HepG2 (cell line): Measurements from ENCODE around the gene ALDH2. TPM values are rescaled to one million over a fixed set of nuclear protein-coding genes. Genes with fewer than 3 reads are reported as not detected.

Source experiments
- ATAC-seq: fragments of 200-7000 bp; cut with Tn5 transposase; 3 replicates; pipeline ENCODE4 v1.9.1; 2020; ENCODE audit warnings: mild to moderate bottlenecking, moderate library complexity
- BruUV-seq: library from RNA; stranded (reverse); fragments of 400-500 nt; replicated peaks from 2 replicates; lab custom pipeline; 2021; lab: Mats Ljungman, UMichigan
- CTCF ChIA-PET: fragments of 300-600 bp; formaldehyde crosslinking; extraction: SDS; loops from one replicate; lab custom pipeline; 2021; ENCODE audit warnings: low total read pairs, inconsistent platforms, low intra/inter-chr PET ratio; lab: Yijun Ruan, JAX
- POLR2A ChIA-PET: fragments of 350-600 bp; sonication (Branson Sonifier 250); formaldehyde crosslinking; loops from one replicate; lab custom pipeline; 2020; ENCODE audit warnings: antibody characterized with exemption, inconsistent platforms; lab: Yijun Ruan, JAX
- DNase-seq: peaks from one replicate; pipeline ENCODE4 v3.0.0-alpha.2; 2015; ENCODE audit warnings: low spot score
- FAIRE-seq: peaks from 3 replicates; lab custom pipeline; 2011; peaks lifted over from hg19 to GRCh38; lab: Jason Lieb, UNC
- H2AFZ ChIP-seq: one replicate; pipeline ENCODE4 v1.6.1; 2011; ENCODE audit warnings: low read length, inconsistent platforms
- H3K27ac ChIP-seq: fragments of 300-600 bp; 3 replicates; pipeline ENCODE4 v1.8.0; 2011; ENCODE audit warnings: mixed run types, mild to moderate bottlenecking, mixed read lengths, low read length, inconsistent platforms; ENCODE audit not compliant: insufficient read depth; ENCODE audit errors: extremely low read length
- H3K27me3 ChIP-seq, 2 experiments: fragments of 200-600 bp in 1 of 2; 2 replicates in 1 of 2; 3 replicates in 1 of 2; pipeline versions ENCODE4 v1.6.0 to v1.8.0; 2011; ENCODE audit warnings: low read length in 2 of 2, mild to moderate bottlenecking in 2 of 2, moderate library complexity in 2 of 2, inconsistent platforms in 1 of 2; ENCODE audit not compliant: insufficient read depth in 2 of 2, control insufficient read depth in 1 of 2
- H3K36me3 ChIP-seq, 2 experiments: fragments of 200-600 bp in 1 of 2; replicated peaks in 1 of 2; 2 replicates in 1 of 2; 3 replicates in 1 of 2; pipeline versions ENCODE4 v1.5.1 to v1.8.0; 2011; ENCODE audit warnings: low read length in 2 of 2, inconsistent platforms in 1 of 2; ENCODE audit not compliant: insufficient read depth in 2 of 2, control insufficient read depth in 1 of 2
- H3K4me1 ChIP-seq: 2 replicates; pipeline ENCODE4 v1.5.1; 2012; ENCODE audit warnings: low read length, inconsistent platforms; ENCODE audit not compliant: insufficient read depth
- H3K4me2 ChIP-seq: 2 replicates; pipeline ENCODE4 v1.6.0; 2011; ENCODE audit warnings: low read depth, low read length, inconsistent platforms
- H3K4me3 ChIP-seq, 3 experiments: fragments of 200-600 bp in 1 of 3; sonication (generic), shearing (Covaris generic) in 1 of 3; replicated peaks in 1 of 3; 2 replicates each; pipeline ENCODE4 v1.5.1; 2011 to 2016; ENCODE audit warnings: low read length in 3 of 3, inconsistent platforms in 2 of 3, low read depth in 2 of 3, mild to moderate bottlenecking in 2 of 3, control low read depth in 1 of 3, mixed read lengths in 1 of 3; ENCODE audit not compliant: insufficient read depth in 1 of 3
- H3K79me2 ChIP-seq: one replicate; pipeline ENCODE4 v1.6.1; 2011; ENCODE audit warnings: low read length, inconsistent platforms; ENCODE audit not compliant: insufficient read depth
- H3K9ac ChIP-seq: 2 replicates; pipeline ENCODE4 v1.6.0; 2011; ENCODE audit warnings: mild to moderate bottlenecking, low read depth, low read length, inconsistent platforms; ENCODE audit not compliant: insufficient read depth
- H3K9me3 ChIP-seq: 2 replicates; pipeline ENCODE4 v1.5.1; 2012; ENCODE audit warnings: mild to moderate bottlenecking, low read length
- H4K20me1 ChIP-seq: 2 replicates; pipeline ENCODE4 v1.6.0; 2011; ENCODE audit warnings: inconsistent platforms, mild to moderate bottlenecking, low read length, moderate library complexity; ENCODE audit not compliant: insufficient read depth
- ARID4A ChIP-seq: sonication (generic); formaldehyde crosslinking; IDR thresholded peaks from 2 replicates; pipeline ENCODE4 v1.5.0; 2020; ENCODE audit warnings: mild to moderate bottlenecking, missing genetic modification reagents, borderline replicate concordance
- GABPB1 ChIP-seq: IDR thresholded peaks from 2 replicates; pipeline ENCODE4 v1.6.1; 2016; ENCODE audit warnings: mild to moderate bottlenecking, missing genetic modification reagents, moderate library complexity, missing compliant biosample characterization
- KDM4B ChIP-seq: sonication (generic); formaldehyde crosslinking; IDR thresholded peaks from 2 replicates; pipeline ENCODE4 v1.4.0; 2020; ENCODE audit warnings: missing genetic modification reagents
- ZBTB33 ChIP-seq: sonication (generic); formaldehyde crosslinking; IDR thresholded peaks from 2 replicates; pipeline ENCODE4 v1.4.0; 2020; ENCODE audit warnings: missing genetic modification reagents
- ZNF331 ChIP-seq: sonication (generic); formaldehyde crosslinking; IDR thresholded peaks from 2 replicates; pipeline ENCODE4 v1.4.0; 2020; ENCODE audit warnings: missing genetic modification reagents
- ZNF549 ChIP-seq: sonication (generic); formaldehyde crosslinking; IDR thresholded peaks from 2 replicates; pipeline ENCODE4 v1.5.0; 2020; ENCODE audit warnings: missing genetic modification reagents
- WGBS: methylation state at CpG from one replicate; pipeline ENCODE4 v1.1.6; 2017; ENCODE audit warnings: low lambda C conversion rate; 5-methylcytosine and 5-hydroxymethylcytosine counted together
- in situ Hi-C: cut with HindIII; loops from 2 replicates; pipeline ENCODE4 v1.10.0; 2017; ENCODE audit warnings: low pct_unique_long_range_greater_than_20kb; ENCODE audit not compliant: extremely low pct_ligation_motif_present
- intact Hi-C: fragments of 100-400 bp; cut with micrococcal nuclease; formaldehyde crosslinking; loops from one replicate; pipeline ENCODE4 v1.10.0; 2022; ENCODE audit not compliant: unreplicated experiment
- polyA plus RNA-seq, 8 experiments: library from polyadenylated mRNA; depleted of rRNA in 3 of 8; stranded (reverse) in 7 of 8; unstranded in 1 of 8; fragments of >200 nt; fragmentation: Illumina TruSeq in 4 of 8; extraction: Trizol in 4 of 8; gene quantifications; 2 replicates each; pipeline versions ENCODE4 v1.2.1 to v1.2.3, GENCODE V29; 2011 to 2016; ENCODE audit warnings: low read depth in 4 of 8, missing spikeins in 1 of 8, mixed read lengths in 1 of 8; ENCODE audit not compliant: insufficient read depth in 1 of 8
- total RNA-seq, 5 experiments: library from RNA; depleted of rRNA; stranded (reverse); fragments of >200 nt; fragmentation: Illumina TruSeq; extraction: Trizol; gene quantifications; 2 replicates each; pipeline ENCODE4 v1.2.3, GENCODE V29; 2016; ENCODE audit warnings: low read depth in 1 of 5

The ALDH2 gene
- total and polyA plus RNA-seq, 2 of the 13 experiments (the other 11 are each of a cell fraction or from before 2014, with no cell fraction given): 78.8 to 103 TPM

GRCh38 chr12:111827907-111828306 is 61.2 kb downstream of the ALDH2 start:
- H3K9me3 ChIP-seq: no peaks in the 10 kb centered on the region
- DNase-seq: no peak
- no peak for FAIRE-seq
- TF ChIP-seq ZNF549 (no peak), ARID4A (CRISPR knock-in tag) (no peak), KDM4B (CRISPR knock-in tag) (no peak), ZBTB33 (no peak), ZNF331 (CRISPR knock-in tag) (no peak), GABPB1 (CRISPR knock-in tag) (no peak)
- TF ChIP-seq, all 625 proteins: peak for 0
- ChIA-PET POLR2A (no interaction called here), CTCF (no interaction called here)
- H4K20me1 ChIP-seq: no peaks in the 10 kb centered on the region
- H2AFZ ChIP-seq: no peak overlapping the region
- intact Hi-C loops (no loop called here), in situ Hi-C loops (no loop called here)
- peak overlapping the region; percentile 55 for H3K4me2 ChIP-seq
- H3K9ac ChIP-seq: no peak overlapping the region
- no peaks in the 10 kb centered on the region for H3K27me3 ChIP-seq
- H3K79me2 ChIP-seq: no peaks in the 10 kb centered on the region
- WGBS: 63% methylated on average over 4 of the region's 4 CpGs
- peaks cover 8% of the 10 kb centered on the region; the same call in 1 of the 2 replicates for H3K4me1 ChIP-seq
- H3K27ac ChIP-seq: no peak overlapping the region
- no peaks in the 10 kb centered on the region for H3K36me3 ChIP-seq
- BruUV-seq: no TSS peak
- no peak for ATAC-seq
- H3K4me3 ChIP-seq: no peak overlapping the region; a peak in 1 of 6 replicates
